ENCODE data around the gene CAP2.
"Not testable (repeated sequence)": the region's sequence is repeated elsewhere in the genome, so short reads cannot be mapped to it uniquely, and the experiment has no call there.

Gene CAP2

GRCh38 chr6:17584241-17584803, 190.9 kb downstream of the CAP2 start:
- H3K9me3 ChIP-seq (ENCODE audit: control insufficient read depth in 1 of 2, low read length in 2 of 2) = no peaks in the 10 kb centered on the region
- H3K4me1 ChIP-seq (ENCODE audit: control insufficient read depth in 1 of 2, insufficient read depth in 2 of 2, low read length in 2 of 2) = peaks cover 0 to 11% of the 10 kb centered on the region in 2 donors
- peak overlapping the region; percentile 41 for H3K27ac ChIP-seq (ENCODE audit: low read length)
- no peaks in the 10 kb centered on the region for H3K36me3 ChIP-seq (ENCODE audit: control insufficient read depth in 1 of 2, insufficient read depth in 2 of 2, low read length in 2 of 2)
- no peak overlapping the region for H3K4me3 ChIP-seq (ENCODE audit: low read depth in 1 of 2, low read length in 2 of 2)
- H3K27me3 ChIP-seq (ENCODE audit: low read depth, low read length) = no peaks in the 10 kb centered on the region

- peaks cover 0 to 11% of the 10 kb centered on the region in 2 donors for H3K4me1 ChIP-seq (ENCODE audit: control insufficient read depth in 1 of 2, insufficient read depth in 2 of 2, low read length in 2 of 2)
- H3K9me3 ChIP-seq (ENCODE audit: control insufficient read depth in 1 of 2, low read length in 2 of 2) = no peaks in the 10 kb centered on the region
- no peak overlapping the region for H3K27ac ChIP-seq (ENCODE audit: low read length)
- no peaks in the 10 kb centered on the region for H3K36me3 ChIP-seq (ENCODE audit: control insufficient read depth in 1 of 2, insufficient read depth in 2 of 2, low read length in 2 of 2)
- no peak overlapping the region for H3K4me3 ChIP-seq (ENCODE audit: low read depth in 1 of 2, low read length in 2 of 2)
- H3K27me3 ChIP-seq (ENCODE audit: low read depth, low read length) = no peaks in the 10 kb centered on the region
These were observed 192.5 kb downstream of the CAP2 start for GRCh38 chr6:17585766-17586490.

- H3K4me1 ChIP-seq (ENCODE audit: control insufficient read depth in 1 of 2, insufficient read depth in 2 of 2, low read length in 2 of 2) = peaks cover 0 to 11% of the 10 kb centered on the region in 2 donors
- H3K27ac ChIP-seq (ENCODE audit: low read length); H3K36me3 ChIP-seq (ENCODE audit: control insufficient read depth in 1 of 2, insufficient read depth in 2 of 2, low read length in 2 of 2); H3K4me3 ChIP-seq (ENCODE audit: low read depth in 1 of 2, low read length in 2 of 2); H3K9me3 ChIP-seq (ENCODE audit: control insufficient read depth in 1 of 2, low read length in 2 of 2); H3K27me3 ChIP-seq (ENCODE audit: low read depth, low read length): not testable (repeated sequence)
These were observed 193.2 kb downstream of the CAP2 start for GRCh38 chr6:17586623-17587022.

GRCh38 chr6:17588011-17588410, 194.6 kb downstream of the CAP2 start:
- no peak overlapping the region for H3K4me3 ChIP-seq (ENCODE audit: low read depth in 1 of 2, low read length in 2 of 2)
- H3K36me3 ChIP-seq (ENCODE audit: control insufficient read depth in 1 of 2, insufficient read depth in 2 of 2, low read length in 2 of 2) = no peaks in the 10 kb centered on the region
- H3K27ac ChIP-seq (ENCODE audit: low read length) = no peak overlapping the region
- no peaks in the 10 kb centered on the region for H3K27me3 ChIP-seq (ENCODE audit: low read depth, low read length)
- H3K9me3 ChIP-seq (ENCODE audit: control insufficient read depth in 1 of 2, low read length in 2 of 2) = no peaks in the 10 kb centered on the region
- peaks cover 0 to 10% of the 10 kb centered on the region in 2 donors for H3K4me1 ChIP-seq (ENCODE audit: control insufficient read depth in 1 of 2, insufficient read depth in 2 of 2, low read length in 2 of 2)

DNA sequence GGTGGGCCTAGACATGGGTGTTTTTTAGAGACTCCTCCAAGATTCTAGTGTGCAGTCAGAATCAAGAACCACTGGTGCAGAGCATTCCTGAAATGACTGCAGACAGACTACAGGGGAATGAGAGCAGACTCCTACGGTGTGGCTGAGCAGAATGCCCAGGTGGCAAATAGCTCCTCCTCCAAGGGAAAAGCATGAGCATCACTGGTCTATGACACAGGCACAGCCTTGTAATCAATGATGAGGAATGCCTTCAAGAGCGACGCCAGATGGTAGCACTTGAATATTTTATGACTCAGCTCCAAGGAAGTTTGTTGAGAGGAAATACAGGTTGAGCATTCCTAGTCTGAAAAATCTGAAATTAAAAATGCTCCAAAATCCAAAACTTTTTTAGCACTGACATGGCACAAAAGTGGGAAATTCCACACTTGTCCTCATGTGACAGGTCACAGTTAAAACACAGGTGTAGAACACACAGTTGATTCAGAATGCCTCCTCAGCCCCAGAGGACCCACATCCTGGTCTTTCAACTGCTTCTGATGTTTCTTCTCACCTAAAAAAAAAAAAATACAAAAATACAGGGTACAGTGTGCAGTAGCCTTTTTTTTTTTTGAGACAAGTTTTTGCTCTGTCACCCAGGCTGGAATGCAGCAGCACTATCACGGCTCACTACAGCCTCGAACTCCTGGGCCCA, 196.2 kb downstream of the CAP2 start:
- Histone ChIP-seq H3K4me3 (ENCODE audit: low read depth in 1 of 2, low read length in 2 of 2) (no peak overlapping the region), H3K27me3 (ENCODE audit: low read depth, low read length) (no peaks in the 10 kb centered on the region), H3K4me1 (ENCODE audit: control insufficient read depth in 1 of 2, insufficient read depth in 2 of 2, low read length in 2 of 2) (no peaks in the 10 kb centered on the region), H3K27ac (ENCODE audit: low read length) (no peak overlapping the region), H3K9me3 (ENCODE audit: control insufficient read depth in 1 of 2, low read length in 2 of 2) (no peaks in the 10 kb centered on the region), H3K36me3 (ENCODE audit: control insufficient read depth in 1 of 2, insufficient read depth in 2 of 2, low read length in 2 of 2) (no peaks in the 10 kb centered on the region)

DNA sequence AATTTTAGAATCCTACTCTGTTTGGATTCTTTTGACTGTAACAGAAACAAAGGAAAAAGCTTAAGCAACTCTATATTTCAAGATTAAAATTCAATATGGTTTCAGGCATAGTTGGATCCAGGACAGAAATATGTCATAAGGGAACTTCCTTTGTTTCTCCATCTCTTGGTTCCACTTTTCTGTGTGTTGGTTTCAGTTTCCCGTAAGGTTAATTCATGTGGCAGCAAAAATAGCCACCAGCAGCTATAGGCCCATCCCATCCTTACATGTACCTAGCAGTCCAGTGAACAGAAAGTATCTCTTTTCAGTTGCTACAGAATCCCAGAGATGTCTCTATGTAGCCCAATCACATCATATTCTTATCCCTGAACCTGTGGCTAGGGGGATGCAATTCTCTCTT, 197.9 kb downstream of the CAP2 start:
- Histone ChIP-seq H3K27me3 (ENCODE audit: low read depth, low read length) (no peaks in the 10 kb centered on the region), H3K27ac (ENCODE audit: low read length) (no peak overlapping the region), H3K4me1 (ENCODE audit: control insufficient read depth in 1 of 2, insufficient read depth in 2 of 2, low read length in 2 of 2) (no peaks in the 10 kb centered on the region), H3K9me3 (ENCODE audit: control insufficient read depth in 1 of 2, low read length in 2 of 2) (no peaks in the 10 kb centered on the region), H3K4me3 (ENCODE audit: low read depth in 1 of 2, low read length in 2 of 2) (no peak overlapping the region), H3K36me3 (ENCODE audit: control insufficient read depth in 1 of 2, insufficient read depth in 2 of 2, low read length in 2 of 2) (no peaks in the 10 kb centered on the region)

GRCh38 chr6:17593246-17593645, 199.9 kb downstream of the CAP2 start:
- H3K4me1 ChIP-seq (ENCODE audit: control insufficient read depth in 1 of 2, insufficient read depth in 2 of 2, low read length in 2 of 2) = no peaks in the 10 kb centered on the region
- no peak overlapping the region for H3K27ac ChIP-seq (ENCODE audit: low read length)
- H3K9me3 ChIP-seq (ENCODE audit: control insufficient read depth in 1 of 2, low read length in 2 of 2) = no peaks in the 10 kb centered on the region
- H3K36me3 ChIP-seq (ENCODE audit: control insufficient read depth in 1 of 2, insufficient read depth in 2 of 2, low read length in 2 of 2) = no peaks in the 10 kb centered on the region
- no peak overlapping the region for H3K4me3 ChIP-seq (ENCODE audit: low read depth in 1 of 2, low read length in 2 of 2)
- no peaks in the 10 kb centered on the region for H3K27me3 ChIP-seq (ENCODE audit: low read depth, low read length)

GRCh38 chr6:17596085-17596484, 202.7 kb downstream of the CAP2 start:
- no peaks in the 10 kb centered on the region for H3K4me1 ChIP-seq (ENCODE audit: control insufficient read depth in 1 of 2, insufficient read depth in 2 of 2, low read length in 2 of 2)
- no peaks in the 10 kb centered on the region for H3K36me3 ChIP-seq (ENCODE audit: control insufficient read depth in 1 of 2, insufficient read depth in 2 of 2, low read length in 2 of 2)
- H3K9me3 ChIP-seq (ENCODE audit: control insufficient read depth in 1 of 2, low read length in 2 of 2) = no peaks in the 10 kb centered on the region
- H3K27me3 ChIP-seq (ENCODE audit: low read depth, low read length) = no peaks in the 10 kb centered on the region
- H3K4me3 ChIP-seq (ENCODE audit: low read depth in 1 of 2, low read length in 2 of 2) = no peak overlapping the region
- H3K27ac ChIP-seq (ENCODE audit: low read length) = no peak overlapping the region

DNA sequence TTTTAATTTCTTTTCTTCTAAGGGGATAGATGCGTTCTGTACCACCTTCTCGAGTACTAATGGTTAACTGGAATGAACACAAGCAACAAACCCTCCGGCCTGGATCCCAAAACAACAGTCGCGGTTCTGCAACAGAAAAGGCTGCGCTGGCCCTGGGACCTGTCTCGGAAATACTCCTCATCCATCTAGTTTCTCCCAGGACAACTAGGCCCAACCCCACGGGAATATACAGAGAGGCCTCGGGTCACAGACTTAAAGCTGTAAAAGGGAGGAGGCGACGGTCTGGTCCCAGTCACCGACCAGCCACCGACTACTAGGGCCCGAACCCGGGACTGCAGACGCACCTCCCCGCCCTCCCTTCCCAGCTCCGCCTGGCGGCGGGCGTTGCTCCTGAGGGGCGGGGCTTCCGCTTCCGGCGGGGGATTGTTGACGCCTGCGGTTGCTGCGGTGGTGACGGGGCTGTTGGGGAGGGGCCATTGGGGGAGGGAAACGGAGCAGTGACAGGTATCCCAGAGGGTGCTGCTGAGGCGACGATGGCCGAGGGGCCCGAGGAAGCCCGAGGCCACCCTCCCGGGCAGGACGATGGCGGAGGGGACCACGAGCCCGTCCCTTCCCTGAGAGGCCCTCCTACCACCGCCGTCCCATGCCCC, 206.6 kb downstream of the CAP2 start, which contains the start of gene FAM8A1:
TSS of gene FAM8A1 (plus strand) at position 426 of the 650 bp plus-strand sequence. CDS start at position 534, 108 bp downstream.
- Histone ChIP-seq H3K36me3 (ENCODE audit: control insufficient read depth in 1 of 2, insufficient read depth in 2 of 2, low read length in 2 of 2) (peaks cover 0 to 15% of the 10 kb centered on the region in 2 donors), H3K4me1 (ENCODE audit: control insufficient read depth in 1 of 2, insufficient read depth in 2 of 2, low read length in 2 of 2) (peaks cover 0 to 9% of the 10 kb centered on the region in 2 donors), H3K27me3 (ENCODE audit: low read depth, low read length) (no peaks in the 10 kb centered on the region), H3K9me3 (ENCODE audit: control insufficient read depth in 1 of 2, low read length in 2 of 2) (no peaks in the 10 kb centered on the region), H3K4me3 (ENCODE audit: low read depth in 1 of 2, low read length in 2 of 2) (peak within 1 kb of the TSS; percentile 75 to 94), H3K27ac (ENCODE audit: low read length) (peak within 1 kb of the TSS; percentile 78)

- H3K4me3 ChIP-seq (ENCODE audit: low read depth in 1 of 2, low read length in 2 of 2) = peak overlapping the region; percentile 75 to 94
These were observed 207.4 kb downstream of the CAP2 start for GRCh38 chr6:17600527-17601385.

More at GRCh38 chr6:17600527-17601385, 207.4 kb downstream of the CAP2 start:
- no peaks in the 10 kb centered on the region for H3K27me3 ChIP-seq (ENCODE audit: low read depth, low read length)
- H3K27ac ChIP-seq (ENCODE audit: low read length) = peak overlapping the region; percentile 53
- no peaks in the 10 kb centered on the region for H3K9me3 ChIP-seq (ENCODE audit: control insufficient read depth in 1 of 2, low read length in 2 of 2)
- H3K36me3 ChIP-seq (ENCODE audit: control insufficient read depth in 1 of 2, insufficient read depth in 2 of 2, low read length in 2 of 2) = peaks cover 0 to 22% of the 10 kb centered on the region in 2 donors
- H3K4me1 ChIP-seq (ENCODE audit: control insufficient read depth in 1 of 2, insufficient read depth in 2 of 2, low read length in 2 of 2) = peaks cover 0 to 9% of the 10 kb centered on the region in 2 donors

All from muscle layer of duodenum (tissue), 2 donors.